SH-SY5Y (cell line): ENCODE data around the gene RNASET2.

Source experiments
- GATA2 ChIP-seq: IDR thresholded peaks from 2 replicates; pipeline ENCODE4 v1.6.1; 2011; ENCODE audit warnings: mild to moderate bottlenecking, low read depth, low read length
- GATA3 ChIP-seq: IDR thresholded peaks from 2 replicates; pipeline ENCODE4 v1.6.1; 2011; ENCODE audit warnings: low read depth, mild to moderate bottlenecking, low read length, moderate library complexity

- TF ChIP-seq GATA2, result no peak
- TF ChIP-seq GATA3, result no peak
Measured at GRCh38 chr6:166900956-166901607, 55.3 kb downstream of the RNASET2 start.
